Stimulated activated CD8-positive, alpha-beta memory T cell treated with anti-CD3 and anti-CD28 coated beads, Interleukin-4, amount 100 ng/mL, for 1 hour (primary cell): ENCODE data around the gene XDH.

ENCODE experiments used
- DNase-seq, 2 donors: peaks; one replicate each; pipeline ENCODE4 v3.0.0-alpha.2; 2020; ENCODE audit warnings: low read depth in 2 of 2, low spot score in 1 of 2

The XDH gene

DNA sequence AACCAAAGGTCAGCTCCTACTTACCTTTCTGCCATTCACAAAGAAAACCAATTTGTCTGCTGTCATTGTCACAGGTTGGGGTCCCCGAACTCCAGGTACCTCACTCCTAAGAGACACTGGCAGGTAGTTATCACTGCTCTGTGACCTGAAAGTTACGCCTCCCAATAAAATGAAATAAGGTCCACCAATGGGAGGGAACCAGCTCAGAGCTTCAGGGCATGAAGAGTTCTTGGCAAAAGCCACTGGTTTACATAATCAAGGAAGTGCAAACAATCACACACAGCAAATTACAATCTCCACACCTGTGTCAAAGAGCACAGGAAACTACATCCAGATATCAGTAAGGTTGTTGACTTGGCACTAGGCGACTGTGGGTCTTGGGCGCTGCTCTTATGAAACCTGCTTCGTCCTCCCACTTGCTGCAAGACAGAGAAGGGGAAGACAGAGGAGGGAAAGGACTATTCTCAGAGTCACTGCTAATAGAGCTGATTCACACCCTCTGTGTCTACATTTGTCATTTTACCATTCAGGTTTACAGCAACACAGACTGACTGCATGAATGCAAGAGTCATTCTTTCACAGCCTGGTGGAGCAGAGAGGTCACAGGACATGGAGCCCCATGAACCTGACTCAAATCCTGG is at the start of gene XDH:
XDH (minus strand) TSS at position 142 of the 641 bp plus-strand sequence; CDS start at position 66, 76 bp downstream.
- no peak for DNase-seq

DNA sequence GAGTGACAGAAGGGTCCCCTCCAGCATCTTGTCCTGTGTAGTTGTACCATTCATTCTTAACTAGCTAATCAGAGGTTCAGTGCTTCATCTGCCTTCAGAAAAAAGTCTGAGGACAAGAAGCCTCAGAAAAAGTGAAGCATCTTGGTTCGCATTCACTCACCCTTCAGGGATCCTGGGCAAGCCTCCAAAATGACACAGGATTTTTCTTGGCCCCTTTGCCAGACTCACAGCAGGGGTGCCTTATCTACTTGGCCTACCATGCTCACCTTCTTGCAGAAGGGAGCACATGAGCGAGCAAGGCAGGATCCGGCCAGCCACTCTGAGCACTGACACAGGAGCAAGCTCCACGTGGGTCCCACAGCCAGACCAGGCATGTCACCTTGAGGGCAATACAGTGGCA is 43.1 kb upstream of the XDH start:
- DNase-seq: no peak

DNA sequence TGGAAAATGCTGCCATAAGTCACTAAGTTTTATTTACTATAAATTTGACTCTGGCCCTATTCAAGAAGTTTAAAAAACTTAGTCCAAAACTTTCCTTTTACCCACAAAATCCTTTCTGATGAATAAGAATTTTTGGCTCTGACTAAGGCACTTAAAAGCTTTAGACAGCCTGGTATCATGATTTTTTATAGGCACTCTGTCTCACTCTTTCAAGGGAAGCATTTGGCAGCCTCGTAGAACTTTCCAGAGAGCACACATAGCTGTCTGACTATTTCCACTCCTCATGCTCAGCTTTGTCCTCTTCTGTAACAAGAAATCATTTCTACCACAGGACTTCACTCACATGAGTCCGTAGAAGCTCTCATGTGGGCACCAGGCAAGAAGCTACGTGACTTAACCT is 32.3 kb upstream of the XDH start:
- no peak for DNase-seq

DNA sequence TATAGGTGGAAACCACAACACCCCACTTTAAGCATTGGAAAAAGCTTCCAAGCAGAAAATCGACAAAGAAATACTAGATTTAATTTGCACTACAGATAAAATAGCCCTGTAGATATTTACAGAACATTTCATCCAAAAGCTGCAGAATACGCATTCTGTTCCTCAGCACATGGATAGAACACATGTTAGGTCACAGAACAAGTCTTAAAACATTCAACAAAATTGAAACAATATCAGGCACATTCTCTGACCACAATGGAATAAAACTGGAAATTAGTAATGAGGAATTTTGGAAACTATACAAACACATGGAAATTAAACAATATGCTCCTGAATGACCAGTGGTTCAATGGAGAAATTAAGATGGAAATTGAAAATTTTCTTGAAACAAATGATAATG is 27.8 kb upstream of the XDH start:
- DNase-seq: no peak

DNA sequence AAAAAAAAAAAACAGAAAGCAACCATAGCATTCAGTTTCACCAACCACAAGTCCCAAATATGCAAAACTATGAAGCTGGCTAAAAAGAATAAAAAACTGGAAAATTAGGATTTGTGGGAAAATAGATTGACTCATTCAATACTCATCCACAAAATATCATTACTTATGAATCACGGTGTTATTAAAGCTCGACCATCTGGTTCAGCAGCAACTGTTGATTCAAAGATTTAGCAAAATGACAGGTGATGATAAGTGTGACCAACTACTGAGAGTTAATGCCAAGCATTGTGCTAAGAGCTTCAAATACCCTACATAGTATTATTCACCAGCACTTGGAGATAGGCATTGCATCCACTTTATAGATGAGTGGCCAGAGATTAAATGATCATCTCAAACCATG is 26.2 kb upstream of the XDH start:
- DNase-seq: no peak

DNA sequence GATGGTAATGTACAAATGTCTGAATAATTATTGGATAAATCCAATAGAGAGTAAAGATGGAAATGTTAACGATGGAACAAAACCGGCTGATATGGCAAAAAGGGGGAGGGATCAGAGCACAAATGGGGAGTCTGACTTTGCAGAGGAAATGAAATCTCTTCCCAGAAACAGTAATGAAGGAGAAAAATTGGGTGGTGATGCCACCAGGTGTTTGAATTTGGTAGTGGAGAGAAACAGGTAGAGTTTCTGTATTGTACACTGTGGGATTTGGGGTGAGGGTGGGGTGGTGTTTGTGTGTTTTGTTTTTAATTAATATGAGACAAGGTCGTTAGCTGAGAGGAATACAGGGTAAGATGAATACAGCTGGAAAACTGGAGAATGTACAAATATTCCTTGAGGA is 20.4 kb upstream of the XDH start:
- DNase-seq: no peak

DNA sequence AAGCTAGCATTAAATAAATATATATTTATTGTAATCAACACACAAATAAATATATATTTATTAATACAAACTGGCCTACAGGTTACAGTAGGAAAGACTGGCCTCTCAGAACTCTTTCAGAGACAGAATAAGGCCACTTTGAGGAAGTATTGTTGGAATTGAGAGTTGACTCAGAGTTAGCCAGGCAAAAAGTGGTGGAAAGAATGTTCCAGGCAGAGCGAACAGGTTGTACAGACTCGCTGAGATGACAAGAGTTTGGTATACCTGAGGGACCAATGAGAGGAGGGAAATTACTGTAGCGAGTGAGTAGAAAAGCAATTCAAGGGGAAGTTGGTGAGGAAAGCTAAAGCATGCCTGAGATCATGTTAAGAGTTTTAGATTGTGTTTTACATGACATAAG is 19.0 kb upstream of the XDH start:
- no peak for DNase-seq

DNA sequence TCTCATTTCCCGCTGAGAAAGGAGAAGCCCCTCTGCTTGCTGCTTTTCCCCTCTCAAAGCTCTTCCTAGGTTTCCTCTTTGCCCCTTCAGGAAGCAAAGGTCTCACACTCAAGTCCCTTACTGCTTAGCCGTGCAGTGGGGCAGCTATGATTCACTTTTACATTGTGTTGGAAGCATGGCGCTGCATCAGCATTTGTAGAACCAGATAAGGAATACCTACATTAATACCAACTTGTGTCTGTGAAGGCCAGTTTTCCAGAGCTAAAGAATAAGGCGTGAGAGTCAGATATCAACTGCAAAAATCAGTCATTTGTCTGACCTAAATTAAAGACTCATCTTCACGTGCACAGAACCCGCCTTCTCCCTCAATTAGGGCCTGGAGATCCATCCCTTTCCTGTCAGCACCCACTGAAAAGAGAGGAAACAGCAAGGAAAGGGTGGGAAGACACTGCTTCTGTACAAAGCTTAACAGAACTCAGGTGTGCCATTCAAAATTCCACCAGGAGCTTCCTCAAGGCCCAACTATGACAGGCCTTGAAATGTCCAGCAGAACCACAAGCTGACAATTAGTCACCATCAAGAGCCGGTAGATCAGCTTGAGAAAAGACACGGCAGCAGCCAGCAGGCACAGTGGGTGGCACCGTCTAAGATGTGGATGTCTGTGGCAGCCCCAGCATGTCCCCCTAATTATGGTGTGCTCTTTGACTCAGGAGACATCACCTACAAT is 16.1 kb upstream of the XDH start:
- no peak for DNase-seq

DNA sequence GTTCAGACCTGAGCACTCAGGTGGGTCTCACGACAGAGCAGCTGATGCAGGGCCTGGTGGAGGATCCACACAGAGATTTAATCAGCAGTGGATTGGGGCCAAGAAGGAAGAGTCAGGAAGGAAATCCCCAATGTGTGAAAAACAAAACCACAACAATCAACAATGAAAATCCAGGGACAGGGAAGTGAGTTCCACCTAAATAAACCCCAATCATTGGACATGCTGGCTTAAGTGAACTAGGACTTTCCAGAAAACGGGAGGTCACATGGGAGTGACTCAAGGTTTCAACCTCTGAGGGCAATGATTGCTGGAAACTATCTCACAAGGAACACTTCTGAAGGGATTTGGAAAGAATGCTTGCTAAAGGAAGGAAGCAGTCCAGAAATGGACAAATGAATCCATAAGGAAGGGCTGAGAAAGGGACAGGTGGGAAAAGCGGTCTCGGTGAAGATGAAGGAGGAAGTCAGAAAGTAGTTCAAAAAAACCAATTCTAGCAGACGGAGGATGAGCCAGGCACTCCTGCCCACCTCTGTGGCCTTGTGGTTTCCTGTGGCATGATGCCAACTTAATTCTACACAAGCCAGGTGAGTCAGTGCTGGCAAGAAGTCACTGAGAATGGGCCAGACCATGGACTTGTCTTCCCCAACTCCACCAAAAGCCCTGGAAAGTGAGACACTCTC is 15.4 kb upstream of the XDH start:
- peak in 1 of 2 donors; percentile 9 for DNase-seq

DNA sequence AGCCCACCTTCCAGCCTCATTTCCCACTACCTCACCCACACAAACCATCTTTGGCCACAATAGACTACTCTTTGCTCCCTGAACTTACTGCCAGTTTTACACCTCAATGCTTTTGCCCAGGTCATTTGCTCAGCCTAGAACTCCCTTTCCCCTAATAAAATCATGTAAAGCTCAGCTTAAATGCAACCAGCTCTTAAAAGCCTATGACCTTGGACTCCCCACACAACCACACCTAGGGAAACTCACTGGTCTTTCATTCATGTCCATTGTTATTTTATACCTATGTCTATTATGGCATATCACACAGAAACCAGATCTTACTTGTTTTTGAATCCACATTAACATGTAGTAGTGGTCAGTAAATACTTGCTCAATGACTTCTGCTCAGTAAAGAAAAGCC is 14.5 kb upstream of the XDH start:
- no peak for DNase-seq

DNA sequence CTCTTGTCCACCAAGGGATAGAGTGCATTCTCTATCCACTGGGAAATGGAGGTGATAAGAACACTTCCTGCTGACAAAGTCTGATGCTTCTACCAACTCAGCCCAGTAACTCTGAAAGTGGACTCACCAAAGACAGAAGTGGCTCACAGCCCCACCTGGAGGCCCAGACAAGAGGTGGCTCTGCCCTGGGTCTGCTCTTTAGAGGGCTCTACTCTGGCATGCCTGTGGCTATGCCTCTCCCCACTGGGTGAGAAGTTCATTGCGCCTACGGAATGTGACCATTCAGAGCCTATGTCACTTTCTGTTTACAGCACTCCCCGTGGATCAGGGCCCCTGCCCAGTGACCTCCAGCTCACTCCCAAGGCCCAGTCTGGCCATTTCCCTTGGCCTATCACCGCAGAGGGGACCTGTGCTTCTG is 13.5 kb upstream of the XDH start:
- DNase-seq: no peak

DNA sequence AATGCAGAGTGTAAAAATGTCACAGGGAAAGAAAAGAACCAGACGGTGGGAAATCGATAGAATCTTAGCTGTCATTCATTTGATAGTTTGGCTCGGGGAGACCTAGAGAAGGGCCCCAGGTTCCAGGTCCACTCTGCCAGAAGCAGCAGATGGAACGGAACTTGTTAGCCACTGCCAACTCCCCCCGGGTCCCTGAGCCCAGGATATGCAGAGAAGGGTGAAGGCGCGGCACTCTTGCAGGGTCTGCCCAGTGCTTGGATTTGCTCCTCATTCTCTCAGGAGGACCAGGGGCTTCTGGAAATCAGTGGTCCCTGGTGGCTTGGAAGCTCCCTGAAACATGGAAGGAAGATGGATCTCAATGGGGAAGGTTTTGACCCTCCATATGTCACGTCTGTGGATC is 11.6 kb upstream of the XDH start:
- DNase-seq: no peak

DNA sequence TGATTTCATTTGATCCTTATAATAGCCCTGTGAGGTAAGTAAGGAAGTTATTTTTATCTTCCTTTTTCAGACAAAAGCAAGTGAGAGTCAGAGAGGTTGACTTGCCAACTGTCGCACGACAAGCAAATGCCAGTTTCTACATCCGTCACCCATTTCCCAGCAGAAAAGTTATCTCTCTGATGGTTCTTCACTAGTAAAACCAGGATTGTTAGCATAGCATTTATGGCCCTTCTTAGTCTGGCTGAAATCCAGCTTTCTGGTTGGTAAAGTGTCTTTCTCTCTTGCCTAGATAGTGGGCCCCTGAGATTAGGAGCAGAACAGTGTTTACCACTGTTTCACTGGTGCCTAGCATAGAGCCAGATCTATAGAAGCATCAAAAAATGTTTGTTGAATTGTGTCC is 7.1 kb upstream of the XDH start:
- DNase-seq: no peak

DNA sequence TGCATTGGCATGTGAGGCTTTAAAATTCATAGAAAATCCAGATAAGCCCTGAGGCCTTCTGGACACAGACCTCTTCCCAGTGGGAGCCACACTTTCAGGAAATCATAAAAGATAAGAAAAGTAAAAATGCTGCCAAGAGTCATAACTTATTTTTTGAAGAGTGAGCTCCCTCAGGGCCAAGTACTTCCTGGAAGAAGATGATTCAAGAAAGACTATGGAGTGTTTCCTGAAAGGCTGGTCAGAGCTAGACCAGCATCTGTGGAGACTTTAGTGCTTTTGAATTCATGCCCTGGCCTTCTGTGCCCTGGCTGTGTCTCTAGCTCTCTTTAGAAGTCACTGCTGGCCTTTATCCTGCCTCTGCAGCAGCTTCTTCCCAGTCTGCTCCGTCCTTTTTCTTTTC is 6.4 kb upstream of the XDH start:
- DNase-seq: no peak

DNA sequence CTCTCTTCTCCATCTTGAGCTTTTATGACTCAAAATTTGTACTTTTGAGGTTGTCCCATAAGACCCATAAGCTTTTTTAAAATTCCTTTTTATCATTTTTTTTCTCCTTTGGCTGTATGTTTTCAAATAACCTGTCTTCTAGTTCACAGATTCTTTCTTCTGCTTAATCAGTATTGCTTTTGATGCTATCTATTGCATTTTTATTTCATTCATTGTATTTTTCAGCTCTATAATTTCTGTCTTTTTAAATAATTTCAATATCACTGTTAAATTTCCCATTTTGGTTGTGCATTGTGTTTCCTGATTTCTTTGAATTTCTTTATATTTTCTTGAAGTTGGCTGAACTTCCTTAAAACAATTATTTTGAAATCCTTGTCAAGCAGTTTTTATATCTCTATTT is 4.8 kb upstream of the XDH start:
- DNase-seq: no peak

DNA sequence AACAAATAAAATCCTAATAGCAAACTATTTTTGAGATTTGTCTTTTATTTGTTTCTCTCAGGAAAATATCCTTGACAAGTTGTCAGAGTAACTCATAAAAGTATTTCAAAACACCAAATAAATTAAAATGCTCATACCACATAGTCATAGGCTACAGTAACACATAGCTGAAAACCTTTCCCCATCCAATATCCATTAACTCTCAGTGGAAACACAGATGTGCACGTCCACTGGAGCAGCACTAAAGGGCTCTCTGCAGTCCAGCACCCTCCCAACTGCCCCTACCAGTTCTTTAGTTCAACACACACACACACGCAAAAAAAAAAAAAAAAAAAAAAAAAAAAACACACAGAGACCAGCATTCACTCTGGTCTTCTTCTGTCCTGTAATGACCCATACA is 879 bp upstream of the XDH start:
- DNase-seq: no peak

DNA sequence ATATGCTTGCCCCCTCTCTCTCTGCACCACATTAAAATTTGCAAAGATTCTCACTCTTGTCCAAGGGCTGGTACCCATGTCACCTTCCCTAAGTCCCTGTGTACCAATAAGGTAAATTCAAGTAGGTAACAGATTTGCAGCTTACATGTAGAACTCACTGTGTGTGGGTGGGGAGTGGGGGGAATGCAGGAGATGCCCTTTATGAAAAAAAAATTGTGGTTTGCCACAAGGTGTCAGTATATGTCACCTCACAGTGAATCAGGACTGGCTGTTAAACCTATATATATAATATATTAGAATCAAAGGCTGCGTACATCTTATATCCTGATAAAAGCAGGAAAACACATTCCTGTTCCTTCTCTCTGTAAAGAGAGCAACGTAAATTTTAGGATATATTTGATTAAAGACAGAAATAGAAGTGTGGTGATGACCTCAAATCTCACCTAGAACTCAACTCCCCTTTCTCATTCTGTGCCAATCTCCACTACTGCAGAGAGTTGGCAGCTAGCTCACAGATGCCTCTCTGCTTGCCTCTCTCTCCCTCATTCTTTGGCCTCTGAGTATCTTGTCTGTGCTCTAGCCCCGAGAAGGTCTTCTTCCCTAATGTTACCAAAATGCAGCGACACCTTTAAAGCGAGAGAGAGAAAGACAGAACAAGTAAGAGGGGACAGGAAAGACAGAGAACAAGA is 536 bp downstream of the XDH start:
- DNase-seq: no peak

DNA sequence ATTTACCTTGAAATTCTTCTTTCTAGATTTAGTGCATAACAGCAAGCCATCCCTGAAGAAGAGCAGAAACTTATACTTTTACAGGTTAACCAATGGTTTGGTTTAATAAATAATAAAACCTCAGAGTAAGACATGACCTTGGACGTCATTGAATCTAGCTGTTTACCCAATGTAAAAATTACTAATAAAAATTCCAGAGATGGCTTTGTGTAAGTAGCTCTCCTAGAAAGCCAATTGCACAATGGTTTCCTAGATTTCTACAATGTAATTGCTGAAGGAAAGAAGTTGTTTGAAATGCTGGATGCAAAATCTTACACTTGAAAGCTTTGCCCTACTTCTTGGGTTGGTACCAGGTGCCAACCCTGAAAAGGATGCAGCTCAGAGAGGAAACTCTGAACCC is 1.5 kb downstream of the XDH start:
- DNase-seq: no peak

DNA sequence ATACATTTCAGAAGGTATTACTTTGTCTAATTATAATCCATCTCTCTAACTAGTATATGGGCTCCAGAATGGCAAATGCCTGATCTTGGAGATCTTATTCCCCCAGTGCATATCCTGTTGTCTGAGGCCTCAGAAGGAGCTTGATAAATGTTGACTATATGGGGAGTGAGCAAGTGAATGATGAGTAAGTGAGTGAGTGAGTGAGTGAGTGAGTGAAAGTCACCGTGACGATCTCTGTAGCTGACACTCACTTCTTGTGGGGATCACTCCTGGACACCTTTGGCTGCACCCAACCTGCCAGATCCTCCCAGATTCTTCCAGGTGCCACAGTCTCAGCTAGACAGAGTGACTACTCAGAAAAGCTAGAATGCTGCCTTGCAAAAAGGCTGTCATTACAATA is 2.8 kb downstream of the XDH start:
- DNase-seq: no peak

DNA sequence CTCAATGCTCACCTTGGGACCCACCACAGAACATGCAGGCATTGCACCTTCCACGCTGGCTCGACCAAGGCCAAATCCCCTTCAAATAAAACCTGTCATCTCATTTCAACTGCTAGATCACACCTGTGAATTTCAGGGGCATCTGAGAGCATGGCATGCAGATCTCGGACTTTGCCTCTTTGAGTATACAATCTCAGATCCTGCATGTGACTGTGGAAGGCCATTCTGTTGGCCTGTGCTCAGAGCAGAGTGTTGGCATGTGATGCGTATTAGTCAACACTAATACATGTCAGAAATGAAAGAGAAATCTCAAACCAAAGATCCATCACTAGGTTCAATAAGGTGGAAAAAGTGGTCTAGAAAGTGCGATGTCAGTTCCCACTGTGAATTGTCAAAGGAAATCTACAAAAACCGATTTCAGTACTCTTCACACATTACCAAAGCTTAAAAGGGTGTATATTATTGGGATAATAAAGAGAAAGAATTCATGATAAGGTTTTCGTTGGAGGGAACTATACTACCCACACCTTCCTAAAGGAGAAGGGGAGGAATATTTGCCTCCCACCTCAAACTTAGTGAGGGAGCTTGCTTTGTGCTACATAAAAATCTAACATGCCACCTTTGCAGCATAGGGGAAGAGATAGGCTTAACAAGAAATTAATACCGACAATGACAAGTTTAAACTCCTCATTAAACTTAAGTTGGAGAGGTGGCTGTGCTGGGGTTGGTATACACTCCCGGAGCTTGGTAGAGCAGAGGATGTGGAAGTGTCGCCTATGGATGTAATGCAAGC is 7.8 kb downstream of the XDH start:
- no peak for DNase-seq

DNA sequence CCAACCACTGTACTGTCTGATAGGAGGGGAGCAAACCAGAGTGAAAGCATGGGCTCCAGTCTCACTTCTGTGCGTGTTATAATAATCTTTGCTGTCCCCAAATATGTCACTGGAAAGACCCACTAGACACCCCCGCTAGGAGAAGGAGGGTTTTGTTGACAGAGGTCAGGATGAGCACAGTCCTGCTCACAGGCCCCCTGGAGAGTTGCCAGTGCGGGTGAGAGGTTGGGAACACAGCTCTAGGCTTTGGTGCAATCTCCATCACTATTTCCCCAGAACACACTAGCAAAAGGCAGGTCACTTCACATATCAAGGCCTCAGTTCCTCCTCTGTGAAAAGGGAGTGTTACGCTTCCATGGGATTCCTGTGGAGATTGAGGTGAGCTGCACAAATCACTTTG is 9.7 kb downstream of the XDH start:
- no peak for DNase-seq
